Activated T-helper 1 cell treated with anti-CD3 and anti-CD28 coated beads, Interleukin-2, amount 50 U/mL, for 16 hours (primary cell): ENCODE measurements around the gene STMND1.

Experiments
- DNase-seq, 2 donors: peaks; one replicate each; pipeline ENCODE4 v3.0.0-alpha.2; 2020; ENCODE audit warnings: low read depth in 1 of 2, low spot score in 1 of 2

Gene STMND1

DNA sequence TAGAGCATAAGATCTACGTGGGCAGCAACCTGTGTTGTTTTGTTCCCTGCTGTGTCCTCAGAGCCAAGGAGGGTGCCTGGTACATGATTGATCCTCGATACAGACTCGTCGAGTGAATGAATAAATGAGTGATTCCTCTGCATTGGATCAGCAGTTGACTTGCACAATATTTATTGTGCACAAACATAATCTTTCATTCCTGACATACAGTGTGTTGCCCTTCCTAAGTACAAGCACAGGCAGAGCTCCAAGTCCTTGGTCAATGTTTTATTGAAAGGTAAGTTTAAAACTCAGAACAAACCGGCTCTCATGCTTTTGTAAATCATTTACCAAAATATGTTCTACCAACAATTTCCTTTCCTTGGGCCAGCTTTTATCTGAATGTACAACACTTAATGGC is 57.4 kb downstream of the STMND1 start:
- DNase-seq = no peak

DNA sequence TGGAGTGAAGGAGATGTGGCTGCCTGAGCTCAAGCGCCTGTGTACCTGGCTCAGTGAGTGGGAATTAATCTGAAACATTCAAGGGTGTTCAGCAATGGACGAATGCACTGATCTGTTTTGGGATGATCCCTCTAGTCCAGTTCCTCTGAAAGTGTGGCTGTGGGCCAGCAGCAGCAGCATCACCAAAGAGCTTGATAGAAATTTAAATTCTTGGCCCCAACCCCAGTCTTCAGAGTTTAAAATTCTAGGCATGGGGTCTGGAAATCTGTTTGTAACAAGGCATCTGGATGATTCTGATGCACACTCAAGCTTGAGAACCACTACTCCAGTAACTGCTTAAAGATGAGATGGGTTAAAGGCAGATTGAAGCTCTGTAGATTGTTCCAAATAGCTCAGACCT is 59.2 kb downstream of the STMND1 start:
- DNase-seq = no peak

DNA sequence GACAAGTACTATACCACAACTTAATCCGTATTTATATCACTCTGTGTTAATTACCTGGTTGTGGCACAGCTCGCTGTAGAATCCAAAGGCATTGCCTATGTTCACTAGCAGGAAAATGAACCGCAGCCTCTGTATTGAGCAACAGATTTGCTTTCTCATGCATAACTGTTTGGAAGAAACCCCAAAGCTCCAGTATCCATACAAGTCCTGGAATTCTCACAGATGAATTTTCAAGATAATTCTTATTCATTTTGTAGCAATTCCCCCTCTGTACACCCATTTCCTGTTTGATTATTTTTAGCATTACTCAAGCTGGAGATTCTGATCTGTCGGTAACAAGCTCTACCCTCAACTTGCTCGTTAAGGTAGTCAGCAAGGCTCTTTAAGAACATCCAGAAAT is 63.5 kb downstream of the STMND1 start:
- no peak for DNase-seq

DNA sequence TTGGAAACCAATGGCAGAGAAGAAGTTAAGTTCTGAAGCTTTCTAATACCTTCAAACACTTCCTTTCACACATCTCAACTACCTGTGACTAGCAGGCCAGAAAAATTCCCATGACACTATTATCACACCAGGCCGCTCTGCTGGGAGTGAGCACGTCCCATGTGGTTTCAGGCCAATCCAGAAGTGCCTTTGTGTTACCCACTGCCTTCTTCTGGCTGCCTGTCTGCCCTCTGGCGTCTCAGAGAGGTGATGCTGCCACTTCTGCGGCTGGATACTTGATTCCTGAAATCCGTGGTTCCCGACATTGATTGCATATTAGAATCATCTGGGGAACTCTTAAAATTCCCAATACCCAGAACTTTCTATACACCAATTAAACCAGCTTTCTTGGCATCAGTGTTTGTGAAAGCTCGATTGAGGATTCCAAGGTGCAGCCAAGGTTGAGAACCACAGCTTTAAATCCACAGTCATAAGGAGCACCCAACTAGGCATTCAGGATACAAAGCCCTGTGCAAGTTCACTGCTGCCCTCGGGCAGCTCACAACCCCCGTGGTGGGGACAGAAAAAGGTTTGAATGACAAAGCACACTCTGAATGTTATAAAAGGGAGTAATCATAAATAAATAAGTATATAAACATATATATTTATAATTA is 65.6 kb downstream of the STMND1 start:
- no peak for DNase-seq

DNA sequence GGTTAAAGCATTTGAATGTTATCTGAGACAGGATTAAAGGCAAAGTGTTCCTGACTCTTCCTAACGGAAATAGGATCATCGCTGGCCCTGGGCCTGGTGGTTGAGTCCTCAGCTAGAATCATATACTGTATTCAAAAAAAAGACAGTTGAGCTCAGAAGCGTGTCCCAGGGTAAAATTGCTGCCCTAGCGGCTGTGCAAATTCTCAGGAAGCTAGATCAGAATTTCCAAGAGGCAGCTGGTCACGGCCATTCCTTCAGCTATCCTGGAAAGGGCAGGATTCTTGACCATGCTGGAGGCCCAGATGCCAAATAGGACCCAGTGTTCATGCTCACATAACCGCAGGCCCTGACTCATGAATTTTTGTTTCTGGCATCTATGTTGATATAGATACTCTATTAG is 67.4 kb downstream of the STMND1 start:
- no peak for DNase-seq

DNA sequence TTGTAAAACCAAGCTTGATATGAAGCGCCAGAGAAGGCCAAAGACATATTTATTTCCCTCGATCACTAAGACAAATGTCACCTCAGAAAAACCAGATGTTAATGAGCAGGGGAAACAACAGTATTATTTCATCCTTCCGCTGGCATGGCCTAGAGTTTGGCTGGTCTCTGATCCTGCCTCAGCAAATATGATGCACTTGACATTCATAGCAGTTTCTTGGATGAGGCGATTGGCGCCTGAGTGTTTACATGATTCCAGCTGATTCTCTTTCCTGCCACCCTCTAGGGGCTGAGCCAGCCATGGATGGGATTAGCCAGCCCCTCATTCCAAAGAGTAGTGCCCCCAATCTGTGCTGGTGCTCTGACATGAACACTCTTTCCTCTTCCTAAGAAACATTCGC is 67.9 kb downstream of the STMND1 start:
- no peak for DNase-seq

DNA sequence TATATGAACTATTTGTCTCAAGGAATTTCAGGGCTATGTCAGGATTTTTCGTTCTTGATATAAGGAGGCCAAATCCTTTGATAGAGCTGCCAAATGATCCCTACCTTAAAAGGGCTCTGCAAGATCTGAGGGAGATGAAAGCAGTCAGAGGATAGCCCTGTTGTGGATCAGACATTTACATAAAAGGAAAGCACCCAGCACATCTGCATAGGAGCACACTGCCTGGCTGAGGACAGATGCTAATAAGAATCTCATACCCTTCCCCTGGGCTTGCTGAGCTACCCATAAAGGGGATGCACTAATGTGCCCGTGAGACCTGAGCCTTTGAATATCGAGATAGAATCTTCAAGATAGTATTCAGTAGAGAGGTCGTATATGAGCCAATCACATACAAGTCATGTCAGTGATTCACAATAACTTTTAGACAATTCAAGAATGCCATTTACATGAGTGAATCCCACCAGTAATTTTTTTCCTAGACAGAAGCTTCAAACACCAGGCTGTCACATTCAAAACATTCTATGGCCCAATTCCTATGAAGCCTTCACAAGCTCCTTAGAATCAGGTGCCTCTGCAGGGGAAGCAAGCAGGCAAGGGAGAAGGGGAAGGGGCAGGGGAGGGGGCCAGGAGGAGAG is 71.1 kb downstream of the STMND1 start:
- DNase-seq = no peak

DNA sequence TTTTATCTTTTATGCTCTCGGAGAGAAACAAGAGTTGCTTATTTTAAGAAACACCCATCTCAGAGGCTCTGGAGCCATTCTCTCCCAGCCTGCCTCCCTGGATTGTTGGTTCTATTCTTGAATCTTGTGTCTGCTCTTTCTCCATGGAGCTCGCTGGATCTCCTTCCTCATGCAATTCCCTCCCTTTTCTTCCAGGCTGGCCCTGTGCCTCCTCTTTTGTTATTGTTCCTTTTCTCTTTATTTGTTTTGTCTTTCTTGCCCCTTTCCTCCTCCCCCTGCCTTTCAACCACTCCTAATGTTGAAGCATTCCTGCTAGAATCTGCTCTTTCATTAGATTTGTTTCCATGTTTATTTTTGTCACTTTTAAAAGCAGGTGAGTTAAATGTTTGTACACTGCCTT is 76.5 kb downstream of the STMND1 start:
- DNase-seq = no peak

DNA sequence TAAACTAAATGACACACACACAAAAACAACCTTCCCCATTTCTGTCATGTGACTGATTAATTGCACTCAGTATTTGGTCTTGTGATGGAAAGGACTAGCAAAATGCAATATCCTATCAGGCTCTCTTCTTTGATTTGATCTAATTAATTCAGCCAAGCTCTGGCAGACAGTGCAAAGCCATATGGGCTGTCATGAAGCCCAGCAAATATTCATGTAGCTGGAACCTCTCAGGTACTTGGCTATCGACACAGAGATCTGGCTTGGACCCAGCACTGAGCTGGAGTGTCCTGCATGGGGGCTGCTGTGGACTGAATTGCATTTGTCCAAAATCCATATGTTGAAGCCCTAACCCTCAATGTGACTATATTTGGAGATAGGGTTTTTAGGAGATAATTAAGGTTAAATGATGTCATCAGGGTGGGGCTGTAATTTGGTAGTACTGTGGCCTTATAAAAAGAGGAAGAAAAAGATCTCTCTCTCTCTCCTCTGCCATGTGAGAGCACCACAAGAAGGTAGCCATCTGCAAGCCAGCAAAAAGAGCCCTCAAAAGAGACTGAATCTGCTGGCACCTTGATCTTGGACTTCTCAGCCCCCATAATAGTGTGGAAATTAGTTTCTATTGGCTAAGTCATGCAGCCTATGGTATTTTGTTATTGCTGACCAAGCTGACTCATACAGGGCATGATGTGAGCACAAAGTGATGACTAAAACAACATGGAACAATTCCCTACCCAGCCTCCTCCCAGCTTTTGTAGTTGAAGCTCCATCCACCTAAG is 77.1 kb downstream of the STMND1 start:
- DNase-seq = no peak

DNA sequence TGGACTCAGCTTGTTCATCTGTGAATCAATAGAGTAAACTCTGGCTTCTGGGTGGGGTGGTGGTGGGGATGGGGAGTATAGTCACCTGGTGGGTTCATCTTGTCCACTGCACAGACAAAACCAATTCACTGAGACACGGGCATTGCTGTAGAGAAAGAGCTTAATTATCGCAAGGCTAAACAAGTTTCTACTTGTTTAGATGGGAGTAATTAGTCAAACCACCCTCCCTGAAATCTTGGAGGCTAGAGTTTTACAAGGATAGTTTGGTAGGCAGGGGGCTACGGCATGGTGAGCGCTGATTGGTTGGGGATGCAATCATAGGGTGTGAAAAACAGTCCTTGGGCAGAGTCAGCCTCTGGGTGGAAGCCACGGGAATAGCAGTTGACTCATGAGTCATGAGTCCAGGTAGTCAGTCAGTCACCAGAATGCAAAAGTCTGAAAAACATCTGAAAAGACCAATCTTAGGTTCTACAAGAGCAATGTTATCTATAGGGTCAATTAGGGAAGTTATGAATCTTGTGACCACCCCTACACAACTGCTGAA is 77.8 kb downstream of the STMND1 start:
- no peak for DNase-seq
